Erythroblast (primary cell): ENCODE data around the gene H2BK1.

ENCODE experiments used
- GATA1 ChIP-seq: IDR thresholded peaks from 2 replicates; pipeline ENCODE4 v1.6.1; 2011; ENCODE audit warnings: low read depth, mild to moderate bottlenecking, control low read depth, low read length, moderate library complexity
- POLR2A ChIP-seq: IDR thresholded peaks from 2 replicates; pipeline ENCODE4 v1.6.1; 2011; ENCODE audit warnings: mild to moderate bottlenecking, low read length

GRCh38 chr7:151244841-151245346, 34.6 kb upstream of the H2BK1 start:
- TF ChIP-seq POLR2A (no peak), GATA1 (no peak)
